Middle frontal gyrus (tissue), 1 donor: ENCODE measurements around the gene GPR153.

Source experiments
- DNase-seq: peaks from one replicate; pipeline ENCODE4 v3.0.0-alpha.2; 2015; ENCODE audit warnings: low spot score; ENCODE audit errors: extremely low spot score

GPR153 gene

DNA sequence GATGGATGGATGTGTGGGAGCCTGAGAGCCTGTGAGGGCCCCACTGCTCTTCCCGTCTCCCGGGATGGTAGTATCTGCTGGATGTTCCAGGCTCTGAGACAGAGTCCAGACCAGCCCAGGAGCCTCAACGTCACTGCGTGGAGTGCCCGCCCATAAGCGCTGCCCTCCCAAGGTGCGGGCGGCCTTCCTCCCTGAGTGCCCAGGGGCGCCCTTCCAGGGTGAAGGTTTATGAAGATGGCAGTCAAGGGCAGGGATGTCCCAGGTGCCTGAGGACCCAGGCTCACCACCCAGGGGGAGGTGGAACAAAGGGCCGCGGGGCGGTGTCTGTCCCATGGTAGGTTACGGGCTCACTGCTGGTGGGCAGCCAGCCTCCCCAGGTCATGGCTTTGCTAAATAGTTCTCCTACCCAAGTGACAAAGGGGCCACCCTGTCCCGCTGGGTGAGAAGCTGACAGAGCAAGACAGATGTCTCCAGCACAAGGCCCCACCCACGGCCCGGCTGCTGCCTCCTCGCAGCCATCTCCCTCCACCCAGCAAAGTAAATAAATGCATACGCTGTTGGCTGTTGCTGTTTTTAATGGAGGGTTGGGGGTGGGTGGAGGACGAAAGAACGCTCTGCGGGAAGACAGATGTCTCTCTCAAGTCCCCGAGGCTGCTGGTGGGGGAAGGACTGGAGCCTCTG, 9.0 kb upstream of the GPR153 start:
- DNase-seq = no peak

DNA sequence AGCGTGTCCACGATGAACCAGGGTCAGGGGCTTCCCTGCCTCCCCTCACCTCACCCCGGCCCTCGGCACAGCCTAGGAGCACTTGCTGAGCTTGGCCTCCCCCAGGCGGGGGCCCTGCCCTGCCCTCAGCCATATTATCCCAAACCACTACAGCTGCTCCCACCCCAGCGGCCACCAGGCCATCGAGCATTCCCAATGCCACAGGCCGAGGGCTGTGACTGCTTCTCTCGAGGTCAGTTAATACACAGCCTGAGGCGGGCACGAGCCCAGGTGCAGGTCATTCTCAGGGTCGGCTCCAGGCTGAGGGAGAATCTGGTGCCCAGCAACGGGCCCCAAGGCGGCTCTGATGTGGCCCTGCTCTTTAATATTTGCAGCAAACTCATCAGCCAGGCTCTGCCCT, 8.4 kb upstream of the GPR153 start:
- DNase-seq = no peak

- no peak for DNase-seq
These were observed 7.5 kb upstream of the GPR153 start for GRCh38 chr1:6268415-6268814.

- DNase-seq = no peak
These were observed 6.9 kb upstream of the GPR153 start for GRCh38 chr1:6267686-6268322.

DNA sequence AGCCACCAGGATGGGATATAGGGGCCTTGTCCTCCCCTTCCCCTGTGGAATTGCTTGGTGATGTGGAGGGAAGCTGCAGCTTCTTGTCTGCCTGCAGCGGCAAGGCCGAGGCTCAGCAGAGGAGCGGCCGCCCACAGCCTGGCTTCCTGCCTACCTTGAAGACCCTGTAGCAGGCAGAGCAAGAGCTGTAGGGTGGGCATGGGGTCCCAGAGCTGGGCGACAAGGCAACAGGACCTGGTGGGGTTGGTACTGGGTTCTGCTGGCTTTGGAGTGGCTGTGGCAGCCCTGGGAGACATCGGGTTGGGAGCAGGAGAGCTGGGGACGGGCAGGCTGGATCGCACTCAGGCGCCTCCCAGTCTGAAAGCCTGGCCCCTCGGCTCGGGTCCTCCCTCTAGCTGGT, 5.7 kb upstream of the GPR153 start:
- no peak for DNase-seq

DNA sequence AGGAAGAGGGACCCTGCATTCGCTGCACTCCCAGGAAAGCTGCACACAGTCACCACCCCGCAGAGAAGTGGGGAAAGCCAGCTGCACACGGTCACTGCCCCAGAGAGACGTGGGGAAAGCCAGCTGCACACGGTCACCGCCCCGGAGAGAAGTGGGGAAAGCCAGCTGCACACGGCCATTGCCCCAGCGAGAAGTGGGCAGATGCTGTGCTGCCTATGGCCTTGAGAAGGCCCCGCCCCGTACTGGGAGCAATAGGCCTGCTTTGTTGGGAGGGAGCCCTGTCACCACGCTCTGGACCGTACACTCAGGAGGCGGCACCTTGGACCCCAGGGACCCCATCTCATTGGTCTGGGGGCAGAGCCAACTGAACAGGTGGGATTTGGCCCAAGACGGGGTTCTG, 4.3 kb upstream of the GPR153 start:
- DNase-seq = no peak

- no peak for DNase-seq
These were observed 2.8 kb upstream of the GPR153 start for GRCh38 chr1:6263716-6264115.

- no peak for DNase-seq
These were observed 1.9 kb upstream of the GPR153 start for GRCh38 chr1:6262555-6263420.

- DNase-seq = no peak
These were observed 707 bp upstream of the GPR153 start for GRCh38 chr1:6261615-6261995.

DNA sequence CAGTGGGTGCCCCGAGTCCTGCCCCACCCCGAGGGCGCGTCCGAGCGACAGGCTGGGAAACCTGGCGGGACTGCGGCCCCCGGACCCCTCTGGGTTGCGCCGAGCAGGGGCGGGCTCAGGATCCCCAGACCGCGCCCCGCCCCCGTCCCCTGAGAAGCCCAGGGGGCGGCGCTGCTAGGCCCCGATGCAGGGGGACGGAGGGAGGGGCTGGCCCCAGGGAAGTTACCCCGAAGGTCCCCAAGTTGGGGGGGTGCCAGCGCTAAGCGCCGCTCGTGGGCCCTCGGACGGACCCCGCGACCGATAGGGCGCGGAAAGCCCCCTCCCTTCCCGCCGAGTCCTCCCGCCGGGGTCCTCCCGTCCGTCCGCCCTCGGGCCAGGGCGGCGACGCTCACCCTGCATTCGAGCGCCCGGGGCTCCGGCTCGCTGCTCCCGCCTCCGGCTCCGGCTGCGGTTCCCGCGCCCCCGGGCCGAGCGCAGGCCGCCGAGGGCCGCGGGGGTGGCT, 414 bp downstream of the GPR153 start:
- no peak for DNase-seq

DNA sequence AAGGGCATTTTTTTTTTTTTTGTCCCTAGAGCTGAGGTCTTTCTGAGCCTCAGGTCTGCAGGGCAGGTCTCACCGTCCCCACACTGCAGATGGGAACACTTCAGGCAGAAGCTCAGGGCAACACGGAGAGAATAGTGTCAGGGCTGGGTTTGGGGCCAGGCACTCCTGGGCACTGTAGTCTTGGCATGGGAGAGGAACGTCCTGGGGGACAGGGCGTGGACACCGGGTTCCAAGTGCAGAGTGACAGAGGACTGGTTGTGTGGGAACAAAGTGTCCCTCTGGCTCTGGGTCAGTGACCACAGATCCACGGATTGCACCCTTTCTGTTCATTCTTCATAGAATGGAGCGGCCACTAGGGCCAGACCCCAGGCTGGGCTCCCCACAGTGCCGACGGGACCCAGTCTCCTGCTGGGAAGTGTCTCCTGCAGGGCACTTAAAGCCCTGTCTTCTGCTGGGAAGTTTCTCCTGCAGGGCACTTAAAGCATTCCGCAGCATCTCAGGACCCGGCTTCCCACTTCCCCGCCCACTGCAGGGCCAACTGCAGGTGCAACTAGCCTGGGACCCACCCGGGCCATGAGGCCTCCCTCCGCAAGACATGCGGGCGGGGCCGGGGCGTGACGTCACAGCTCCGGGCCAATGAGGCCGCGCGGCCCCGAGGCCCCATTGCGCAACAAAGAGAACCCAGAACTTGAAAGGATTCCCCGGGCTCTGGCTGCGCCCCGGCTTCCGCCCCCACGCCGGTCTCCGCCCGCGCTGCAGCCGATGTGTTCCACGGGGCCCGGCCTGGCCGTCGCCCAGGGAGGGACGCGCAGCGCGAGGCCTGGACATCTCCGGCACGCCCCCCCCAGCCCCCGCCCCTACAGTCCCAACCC, 1.2 kb downstream of the GPR153 start:
- no peak for DNase-seq

GRCh38 chr1:6258675-6259074, 2.2 kb downstream of the GPR153 start:
- no peak for DNase-seq

DNA sequence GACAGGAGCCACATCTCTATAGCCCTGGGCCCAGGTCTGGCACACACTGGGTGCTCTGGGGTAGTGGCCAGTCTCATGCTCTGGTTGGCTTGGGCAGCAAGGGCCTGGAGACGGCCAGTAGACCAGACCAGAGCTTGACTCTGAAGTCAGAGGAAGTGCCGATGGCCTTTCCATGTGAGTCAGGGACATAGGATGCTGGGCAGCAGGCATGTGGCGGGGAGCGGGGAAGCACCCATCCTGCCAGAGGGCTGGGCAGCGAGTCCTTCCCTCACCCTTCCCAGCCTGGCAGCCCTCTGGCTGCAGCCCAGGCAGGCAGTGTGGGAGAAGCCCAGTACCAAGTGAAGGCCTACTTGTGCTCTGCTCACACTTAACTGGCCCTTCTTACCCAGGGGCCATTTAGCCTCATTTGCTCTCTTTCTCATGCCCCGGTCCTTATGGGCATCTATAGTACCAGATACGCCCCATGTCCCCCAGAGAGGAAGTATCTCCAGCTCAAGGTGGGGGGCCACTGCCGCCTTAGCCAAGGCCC, 3.3 kb downstream of the GPR153 start:
- DNase-seq = no peak

- DNase-seq = no peak
These were observed 4.3 kb downstream of the GPR153 start for GRCh38 chr1:6256645-6257044.

DNA sequence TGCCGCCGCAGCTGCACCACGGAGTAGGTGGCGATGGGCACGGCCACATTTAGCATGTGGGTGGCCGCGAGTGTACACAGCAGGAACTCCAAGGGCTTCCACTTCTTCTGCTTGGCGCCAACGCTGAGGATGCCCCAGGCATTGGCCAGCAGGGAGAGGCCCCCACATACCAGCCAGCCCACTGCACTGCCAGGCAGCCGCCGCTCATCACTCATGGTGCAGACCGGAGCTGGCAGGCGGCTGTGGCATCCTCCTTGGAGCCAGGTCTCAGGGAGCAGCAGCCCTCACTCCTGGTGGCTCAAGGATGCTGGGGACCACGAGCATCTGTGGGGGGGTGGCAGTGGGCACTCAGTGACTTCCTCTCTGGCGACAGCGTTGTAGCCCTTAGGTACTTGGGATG, 6.2 kb downstream of the GPR153 start:
- no peak for DNase-seq

DNA sequence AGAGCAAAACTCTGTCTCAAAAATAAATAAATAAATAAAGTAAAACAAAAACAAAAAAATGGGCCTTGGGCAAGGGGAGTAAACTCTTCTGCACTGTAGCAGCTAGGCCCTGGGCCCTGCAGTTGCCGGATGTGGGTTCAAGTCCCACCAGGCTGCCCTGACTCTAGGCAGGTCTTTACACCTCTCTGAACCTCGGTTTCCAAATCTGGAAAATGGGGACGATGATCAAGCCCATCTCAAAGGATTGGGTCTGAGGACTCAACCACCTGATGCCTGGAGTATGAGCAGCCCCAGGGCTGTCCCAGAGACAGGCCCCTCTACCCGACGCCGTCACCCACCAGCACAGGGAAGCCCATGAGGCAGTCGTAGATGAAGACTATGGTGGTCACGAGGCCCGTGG, 7.5 kb downstream of the GPR153 start:
- DNase-seq = no peak

DNA sequence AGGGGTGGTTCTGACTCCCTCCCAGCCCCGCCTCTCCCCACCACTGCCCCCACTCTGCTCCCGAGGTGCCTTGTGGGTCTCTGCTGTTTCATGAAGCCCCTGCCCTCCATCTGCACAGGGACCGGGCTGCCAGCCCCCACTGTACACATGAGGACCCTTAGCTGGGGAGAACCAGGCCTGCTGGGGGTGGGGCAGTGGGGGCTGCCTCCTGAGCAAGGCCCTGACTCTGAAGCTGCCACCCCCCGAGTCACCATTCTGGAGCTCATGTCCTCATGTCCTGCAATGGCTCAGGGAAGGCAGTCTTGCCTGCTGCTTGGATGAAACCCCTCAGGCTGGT, 8.6 kb downstream of the GPR153 start:
- no peak for DNase-seq

GRCh38 chr1:6251681-6252373, 9.1 kb downstream of the GPR153 start:
- no peak for DNase-seq

GRCh38 chr1:6251233-6251632, 9.7 kb downstream of the GPR153 start:
- no peak for DNase-seq
